Mucosa of rectum (tissue), 2 donors: Measurements from ENCODE around the gene B9D1.

Experiments
- H3K27ac ChIP-seq, 2 donors: one replicate each; pipeline ENCODE4 v1.7.0; 2013; ENCODE audit warnings: inconsistent platforms in 2 of 2, low read depth in 2 of 2, low read length in 2 of 2
- H3K27me3 ChIP-seq, 2 donors: one replicate each; pipeline ENCODE4 v1.7.0; 2013; ENCODE audit warnings: low read length in 2 of 2; ENCODE audit not compliant: control insufficient read depth in 2 of 2, insufficient read depth in 2 of 2
- H3K36me3 ChIP-seq, 2 donors: one replicate each; pipeline ENCODE4 v1.7.0; 2013; ENCODE audit warnings: low read length in 2 of 2; ENCODE audit not compliant: control insufficient read depth in 2 of 2, insufficient read depth in 2 of 2
- H3K4me1 ChIP-seq, 2 donors: one replicate each; pipeline ENCODE4 v1.7.0; 2013; ENCODE audit warnings: low read length in 2 of 2, mild to moderate bottlenecking in 1 of 2; ENCODE audit not compliant: control insufficient read depth in 2 of 2, insufficient read depth in 2 of 2
- H3K4me3 ChIP-seq, 2 donors: one replicate each; pipeline ENCODE4 v1.7.0; 2013; ENCODE audit warnings: low read length in 2 of 2
- H3K9ac ChIP-seq, 2 donors: one replicate each; pipeline ENCODE4 v1.7.0; 2013; ENCODE audit warnings: low read length in 2 of 2, low read depth in 1 of 2, mild to moderate bottlenecking in 1 of 2
- H3K9me3 ChIP-seq, 2 donors: one replicate each; pipeline ENCODE4 v1.7.0; 2013; ENCODE audit warnings: low read length in 2 of 2; ENCODE audit not compliant: control insufficient read depth in 2 of 2
- donor health status: healthy.
- donor health status: Normal muscosa, but diverticular disease.

Gene B9D1

GRCh38 chr17:19362277-19363113 is at the start of gene B9D1:
Gene B9D1, minus strand, starts transcription at chr17:19362723. Its CDS starts 154 bp downstream, at chr17:19362569.
- Histone ChIP-seq H3K4me3 (peak within 1 kb of the TSS; percentile 88 to 92), H3K9me3 (no peaks in the 10 kb centered on the region), H3K27me3 (no peaks in the 10 kb centered on the region), H3K9ac (peak within 1 kb of the TSS; percentile 63 to 82), H3K36me3 (no peaks in the 10 kb centered on the region), H3K4me1 (peaks cover 6 to 11% of the 10 kb centered on the region in 2 donors), H3K27ac (peak within 1 kb of the TSS; percentile 94)

GRCh38 chr17:19411631-19412030 is 49.1 kb upstream of the B9D1 start:
- Histone ChIP-seq H3K27me3 (no peaks in the 10 kb centered on the region), H3K27ac (no peak overlapping the region), H3K4me3 (peak overlapping the region in 1 of 2 donors; percentile 41), H3K9ac (no peak overlapping the region), H3K9me3 (no peaks in the 10 kb centered on the region), H3K36me3 (no peaks in the 10 kb centered on the region), H3K4me1 (peaks cover 2 to 3% of the 10 kb centered on the region in 2 donors)

- peak within 1 kb of the TSS; percentile 31 to 50 for H3K4me3 ChIP-seq
- H3K27ac ChIP-seq = no peak within 1 kb of the TSS
- H3K9ac ChIP-seq = no peak within 1 kb of the TSS
Measured at GRCh38 chr17:19410875-19411620, 48.5 kb upstream of the B9D1 start, which contains the start of gene RNF112. Gene RNF112, plus strand, starts transcription at chr17:19411232. Its CDS starts 177 bp downstream, at chr17:19411409.

GRCh38 chr17:19410091-19410490 is 47.6 kb upstream of the B9D1 start:
- Histone ChIP-seq H3K9ac (no peak overlapping the region), H3K27ac (no peak overlapping the region), H3K27me3 (no peaks in the 10 kb centered on the region), H3K36me3 (no peaks in the 10 kb centered on the region), H3K4me3 (no peak overlapping the region), H3K4me1 (peaks cover 2 to 3% of the 10 kb centered on the region in 2 donors), H3K9me3 (no peaks in the 10 kb centered on the region)

More at GRCh38 chr17:19410875-19411620, 48.5 kb upstream of the B9D1 start, which contains the start of gene RNF112:
- H3K4me1 ChIP-seq = peaks cover 2 to 3% of the 10 kb centered on the region in 2 donors
- H3K36me3 ChIP-seq = no peaks in the 10 kb centered on the region
- no peaks in the 10 kb centered on the region for H3K9me3 ChIP-seq
- no peaks in the 10 kb centered on the region for H3K27me3 ChIP-seq

GRCh38 chr17:19409509-19409908 is 47.0 kb upstream of the B9D1 start:
- Histone ChIP-seq H3K9me3 (no peaks in the 10 kb centered on the region), H3K27ac (no peak overlapping the region), H3K36me3 (no peaks in the 10 kb centered on the region), H3K4me1 (peaks cover 2 to 3% of the 10 kb centered on the region in 2 donors), H3K9ac (no peak overlapping the region), H3K27me3 (no peaks in the 10 kb centered on the region), H3K4me3 (no peak overlapping the region)

- Histone ChIP-seq H3K4me3 (no peak overlapping the region), H3K4me1 (peaks cover 2 to 3% of the 10 kb centered on the region in 2 donors), H3K27me3 (no peaks in the 10 kb centered on the region), H3K36me3 (no peaks in the 10 kb centered on the region), H3K27ac (no peak overlapping the region), H3K9ac (no peak overlapping the region), H3K9me3 (no peaks in the 10 kb centered on the region)
Measured at GRCh38 chr17:19409066-19409465, 46.5 kb upstream of the B9D1 start.

GRCh38 chr17:19408346-19408710 is 45.8 kb upstream of the B9D1 start:
- H3K9me3 ChIP-seq = no peaks in the 10 kb centered on the region
- no peaks in the 10 kb centered on the region for H3K36me3 ChIP-seq
- no peak overlapping the region for H3K27ac ChIP-seq
- no peak overlapping the region for H3K9ac ChIP-seq
- H3K27me3 ChIP-seq = no peaks in the 10 kb centered on the region
- H3K4me3 ChIP-seq = no peak overlapping the region
- peaks cover 2 to 3% of the 10 kb centered on the region in 2 donors for H3K4me1 ChIP-seq

- Histone ChIP-seq H3K27me3 (no peaks in the 10 kb centered on the region), H3K4me3 (no peak overlapping the region), H3K27ac (no peak overlapping the region)
Measured at GRCh38 chr17:19407601-19408345, 45.2 kb upstream of the B9D1 start.

GRCh38 chr17:19405114-19405513 is 42.6 kb upstream of the B9D1 start:
- H3K4me3 ChIP-seq = no peak overlapping the region
- no peaks in the 10 kb centered on the region for H3K27me3 ChIP-seq
- no peaks in the 10 kb centered on the region for H3K36me3 ChIP-seq
- H3K4me1 ChIP-seq = peaks cover 12 to 15% of the 10 kb centered on the region in 2 donors
- no peaks in the 10 kb centered on the region for H3K9me3 ChIP-seq
- no peak overlapping the region for H3K27ac ChIP-seq
- H3K9ac ChIP-seq = no peak overlapping the region

More at GRCh38 chr17:19407601-19408345, 45.2 kb upstream of the B9D1 start:
- no peaks in the 10 kb centered on the region for H3K9me3 ChIP-seq
- H3K36me3 ChIP-seq = no peaks in the 10 kb centered on the region
- H3K4me1 ChIP-seq = peaks cover 2 to 3% of the 10 kb centered on the region in 2 donors
- H3K9ac ChIP-seq = no peak overlapping the region
